ENCODE data around the gene ATP6V1B1. TPM values are rescaled to one million over a fixed set of nuclear protein-coding genes. Genes with fewer than 3 reads are reported as not detected.

Gene ATP6V1B1
- total RNA-seq, 1 experiment from 2014 or later = 7.8 TPM

GRCh38 chr2:70959851-70960832 lies 24.4 kb downstream of the ATP6V1B1 start:
- no peak overlapping the region for H2AFZ ChIP-seq
- no peak overlapping the region for H3K4me2 ChIP-seq
- TF ChIP-seq CTCF (conservative IDR thresholded peaks at IDR 0.05) = no peak; the same call in 1 of the 2 replicates
- no peak for TF ChIP-seq EZH2 (IDR thresholded peaks at IDR 0.05; ENCODE audit: low read depth)
- ChIA-PET CTCF (interaction anchor here (0.6 kb wide), 1 partner anchor 66 kb away, joined by 3 read pairs; no protein-coding TSS in a partner anchor), POLR2A (ENCODE audit: unreplicated experiment) (no interaction called here)
- no peaks in the 10 kb centered on the region for H3K9me2 ChIP-seq (ENCODE audit: insufficient read depth)
- no peak for DNase-seq
- no peak overlapping the region for H3K27ac ChIP-seq
- no peaks in the 10 kb centered on the region for H3K4me1 ChIP-seq (replicated peaks; ENCODE audit: insufficient read depth)
- intact Hi-C loops (cut with micrococcal nuclease; ENCODE audit: unreplicated experiment) = no loop called here
- no peaks in the 10 kb centered on the region for H3K79me2 ChIP-seq (ENCODE audit: low read depth)
- no peaks in the 10 kb centered on the region for H3F3A ChIP-seq (ENCODE audit: insufficient read depth, low read depth)
- H3K27me3 ChIP-seq (ENCODE audit: insufficient read depth, low read depth) = no peaks in the 10 kb centered on the region
- no peaks in the 10 kb centered on the region for H3K9me3 ChIP-seq (ENCODE audit: insufficient read depth, low read depth)
- no peaks in the 10 kb centered on the region for H3K36me3 ChIP-seq (ENCODE audit: low read depth)
- no peak overlapping the region for H3K4me3 ChIP-seq
- BruUV-seq (replicated peaks) = no TSS peak
- H4K20me1 ChIP-seq (ENCODE audit: insufficient read depth) = no peaks in the 10 kb centered on the region

GRCh38 chr2:70960833-70961647 lies 25.3 kb downstream of the ATP6V1B1 start:
- POLR2A ChIA-PET (ENCODE audit: unreplicated experiment) = no interaction called here

More at GRCh38 chr2:70960833-70961647, 25.3 kb downstream of the ATP6V1B1 start:
- H3K9me2 ChIP-seq (ENCODE audit: insufficient read depth) = no peaks in the 10 kb centered on the region
- intact Hi-C loops (cut with micrococcal nuclease; ENCODE audit: unreplicated experiment) = no loop called here
- no peak for DNase-seq
- H3F3A ChIP-seq (ENCODE audit: insufficient read depth, low read depth) = no peaks in the 10 kb centered on the region
- no peaks in the 10 kb centered on the region for H3K9me3 ChIP-seq (ENCODE audit: insufficient read depth, low read depth)
- H3K4me2 ChIP-seq = no peak overlapping the region
- H2AFZ ChIP-seq = no peak overlapping the region
- TF ChIP-seq EZH2 (IDR thresholded peaks at IDR 0.05; ENCODE audit: low read depth) (no peak), CTCF (conservative IDR thresholded peaks at IDR 0.05) (no peak)
- H3K36me3 ChIP-seq (ENCODE audit: low read depth) = no peaks in the 10 kb centered on the region
- no peak overlapping the region for H3K4me3 ChIP-seq
- no peaks in the 10 kb centered on the region for H3K79me2 ChIP-seq (ENCODE audit: low read depth)
- no peaks in the 10 kb centered on the region for H4K20me1 ChIP-seq (ENCODE audit: insufficient read depth)
- no peaks in the 10 kb centered on the region for H3K4me1 ChIP-seq (replicated peaks; ENCODE audit: insufficient read depth)
- H3K27me3 ChIP-seq (ENCODE audit: insufficient read depth, low read depth) = no peaks in the 10 kb centered on the region
- CTCF ChIA-PET = interaction anchor here (0.6 kb wide), 1 partner anchor 67 kb away, joined by 3 read pairs; no protein-coding TSS in a partner anchor
- BruUV-seq (replicated peaks) = no TSS peak
- H3K27ac ChIP-seq = no peak overlapping the region
